ENCODE data around the gene DTX3. TPM values are rescaled to one million over a fixed set of nuclear protein-coding genes. Genes with fewer than 3 reads are reported as not detected.
A peak's percentile ranks its signal among the peaks of the same experiment; 100 is the strongest.

The DTX3 gene
- total RNA-seq, 1 donor from 2014 or later = 56.4 TPM

- Histone ChIP-seq H3K4me1 (peaks cover 29% of the 10 kb centered on the region), H3F3A (ENCODE audit: low read depth) (peaks cover 42% of the 10 kb centered on the region), H3K79me2 (ENCODE audit: low read depth) (peaks cover 16% of the 10 kb centered on the region), H3K4me2 (no peak overlapping the region), H2AFZ (replicated peaks) (no peak overlapping the region), H3K27me3 (peaks cover 34% of the 10 kb centered on the region), H3K9me3 (ENCODE audit: low read depth) (no peaks in the 10 kb centered on the region), H3K36me3 (no peaks in the 10 kb centered on the region), H3K4me3 (no peak overlapping the region), H3K9ac (no peak overlapping the region), H3K27ac (no peak overlapping the region), H4K20me1 (ENCODE audit: low read depth) (peaks cover 13% of the 10 kb centered on the region)
- Mint-ChIP-seq H3K4me3 (no peak overlapping the region), H3K27me3 (ENCODE audit: insufficient read depth, low read depth) (peaks cover 15% of the 10 kb centered on the region), H3K27ac (no peak overlapping the region), H3K4me1 (peaks cover 40% of the 10 kb centered on the region), H3K36me3 (peaks cover 7% of the 10 kb centered on the region), H3K9me3 (no peaks in the 10 kb centered on the region)
- DNase-seq (ENCODE audit: low spot score) = no peak
- TF ChIP-seq CTCF (IDR thresholded peaks at IDR 0.05) = no peak
- TF ChIP-seq EZH2phosphoT487 (IDR thresholded peaks at IDR 0.05) = no peak
- no peak for TF ChIP-seq EZH2 (IDR thresholded peaks at IDR 0.05)
These were observed 3.5 kb downstream of the DTX3 start for GRCh38 chr12:57607958-57608663.

- H3K27ac ChIP-seq = no peak overlapping the region
- H3K79me2 ChIP-seq (ENCODE audit: low read depth) = peaks cover 16% of the 10 kb centered on the region
- TF ChIP-seq CTCF (IDR thresholded peaks at IDR 0.05) = no peak
- TF ChIP-seq EZH2phosphoT487 (IDR thresholded peaks at IDR 0.05) = no peak
- TF ChIP-seq EZH2 (IDR thresholded peaks at IDR 0.05) = no peak
- peaks cover 10% of the 10 kb centered on the region for H3K36me3 Mint-ChIP-seq
- H3K9me3 ChIP-seq (ENCODE audit: low read depth) = no peaks in the 10 kb centered on the region
- no peak overlapping the region for H2AFZ ChIP-seq (replicated peaks)
- H3K4me3 ChIP-seq = peak overlapping the region; percentile 60
- H3K4me2 ChIP-seq = peak overlapping the region; percentile 89
- peak; percentile 12 for DNase-seq (ENCODE audit: low spot score)
- peaks cover 12% of the 10 kb centered on the region for H3K27me3 Mint-ChIP-seq (ENCODE audit: insufficient read depth, low read depth)
- H3F3A ChIP-seq (ENCODE audit: low read depth) = peaks cover 30% of the 10 kb centered on the region
- peaks cover 36% of the 10 kb centered on the region for H3K27me3 ChIP-seq
- no peak overlapping the region for H3K9ac ChIP-seq
- H3K9me3 Mint-ChIP-seq = no peaks in the 10 kb centered on the region
- no peaks in the 10 kb centered on the region for H3K36me3 ChIP-seq
- H3K27ac Mint-ChIP-seq = no peak overlapping the region
- peaks cover 18% of the 10 kb centered on the region for H3K4me1 ChIP-seq
- peaks cover 13% of the 10 kb centered on the region for H4K20me1 ChIP-seq (ENCODE audit: low read depth)
- no peak overlapping the region for H3K4me3 Mint-ChIP-seq
- peaks cover 33% of the 10 kb centered on the region for H3K4me1 Mint-ChIP-seq
These were observed 4.6 kb downstream of the DTX3 start for GRCh38 chr12:57609101-57609780.

- Mint-ChIP-seq H3K4me1 (peaks cover 35% of the 10 kb centered on the region), H3K27me3 (ENCODE audit: insufficient read depth, low read depth) (peaks cover 12% of the 10 kb centered on the region), H3K4me3 (peak overlapping the region; percentile 83), H3K27ac (no peak overlapping the region), H3K36me3 (peaks cover 14% of the 10 kb centered on the region), H3K9me3 (no peaks in the 10 kb centered on the region)
- no peaks in the 10 kb centered on the region for H3K36me3 ChIP-seq
- DNase-seq (ENCODE audit: low spot score) = peak; percentile 22
- peaks cover 30% of the 10 kb centered on the region for H3F3A ChIP-seq (ENCODE audit: low read depth)
- H3K79me2 ChIP-seq (ENCODE audit: low read depth) = peaks cover 13% of the 10 kb centered on the region
- H3K9me3 ChIP-seq (ENCODE audit: low read depth) = no peaks in the 10 kb centered on the region
- H4K20me1 ChIP-seq (ENCODE audit: low read depth) = peaks cover 13% of the 10 kb centered on the region
- peak overlapping the region; percentile 60 for H3K4me3 ChIP-seq
- TF ChIP-seq EZH2 (IDR thresholded peaks at IDR 0.05) (no peak), CTCF (IDR thresholded peaks at IDR 0.05) (no peak), EZH2phosphoT487 (IDR thresholded peaks at IDR 0.05) (no peak)
- H3K27me3 ChIP-seq = peaks cover 36% of the 10 kb centered on the region
- H3K4me1 ChIP-seq = peaks cover 17% of the 10 kb centered on the region
- no peak overlapping the region for H3K27ac ChIP-seq
- peak overlapping the region; percentile 89 for H3K4me2 ChIP-seq
- H2AFZ ChIP-seq (replicated peaks) = peak overlapping the region; percentile 27
- no peak overlapping the region for H3K9ac ChIP-seq
These were observed 5.3 kb downstream of the DTX3 start for GRCh38 chr12:57609781-57610553.
